ENCODE data around the gene CENPVL1.
"Not testable (repeated sequence)": the region's sequence is repeated elsewhere in the genome, so short reads cannot be mapped to it uniquely, and the experiment has no call there.

The CENPVL1 gene

GRCh38 chrX:51710277-51711164 is at the start of gene CENPVL1:
Gene CENPVL1 (plus strand): TSS chrX:51710512. CDS start chrX:51710512, 0 bp downstream.
- DNase-seq: not testable (repeated sequence)

GRCh38 chrX:51665981-51666380 is 44.3 kb upstream of the CENPVL1 start:
- no peak for DNase-seq

GRCh38 chrX:51679689-51680433 is 30.5 kb upstream of the CENPVL1 start:
- not testable (repeated sequence) for DNase-seq

GRCh38 chrX:51681808-51682719 is 28.2 kb upstream of the CENPVL1 start:
- DNase-seq: not testable (repeated sequence)

GRCh38 chrX:51682720-51683062 is 27.6 kb upstream of the CENPVL1 start, which contains the start of gene CENPVL2:
Gene CENPVL2 (minus strand): TSS chrX:51682831. CDS start chrX:51682831, 0 bp downstream.
- not testable (repeated sequence) for DNase-seq

GRCh38 chrX:51694254-51694653 is 16.1 kb upstream of the CENPVL1 start:
- no peak for DNase-seq

GRCh38 chrX:51697397-51697796 is 12.9 kb upstream of the CENPVL1 start:
- DNase-seq: no peak

GRCh38 chrX:51712943-51713647 is 2.8 kb downstream of the CENPVL1 start:
- not testable (repeated sequence) for DNase-seq

- no peak for DNase-seq
Measured at GRCh38 chrX:51728202-51728601, 17.9 kb downstream of the CENPVL1 start.

- DNase-seq: no peak
Measured at GRCh38 chrX:51737091-51737490, 26.8 kb downstream of the CENPVL1 start.

- no peak for DNase-seq
Measured at GRCh38 chrX:51742586-51742985, 32.3 kb downstream of the CENPVL1 start.

GRCh38 chrX:51743179-51743957 is 33.1 kb downstream of the CENPVL1 start, which contains the start of gene GSPT2:
Gene GSPT2 (plus strand): TSS chrX:51743442. CDS start chrX:51743627, 185 bp downstream.
- DNase-seq: peak; percentile 62

- DNase-seq: no peak
Measured at GRCh38 chrX:51747671-51748070, 37.4 kb downstream of the CENPVL1 start.

GRCh38 chrX:51759055-51759839 is 48.9 kb downstream of the CENPVL1 start:
- DNase-seq: no peak

- no peak for DNase-seq
Measured at GRCh38 chrX:51760657-51761056, 50.3 kb downstream of the CENPVL1 start.

Data from CD4-positive, alpha-beta T cell treated with Interferon gamma for 1 hour (primary cell).